GM21390 (cell line): ENCODE results near the gene AFAP1.
A peak's percentile ranks its signal among the peaks of the same experiment; 100 is the strongest.

Source experiments
- ATAC-seq: cut with Tn5 transposase; IDR thresholded peaks from one replicate; pipeline ENCODE4 v1.9.1; 2021; ENCODE audit not compliant: unreplicated experiment

The AFAP1 gene

DNA sequence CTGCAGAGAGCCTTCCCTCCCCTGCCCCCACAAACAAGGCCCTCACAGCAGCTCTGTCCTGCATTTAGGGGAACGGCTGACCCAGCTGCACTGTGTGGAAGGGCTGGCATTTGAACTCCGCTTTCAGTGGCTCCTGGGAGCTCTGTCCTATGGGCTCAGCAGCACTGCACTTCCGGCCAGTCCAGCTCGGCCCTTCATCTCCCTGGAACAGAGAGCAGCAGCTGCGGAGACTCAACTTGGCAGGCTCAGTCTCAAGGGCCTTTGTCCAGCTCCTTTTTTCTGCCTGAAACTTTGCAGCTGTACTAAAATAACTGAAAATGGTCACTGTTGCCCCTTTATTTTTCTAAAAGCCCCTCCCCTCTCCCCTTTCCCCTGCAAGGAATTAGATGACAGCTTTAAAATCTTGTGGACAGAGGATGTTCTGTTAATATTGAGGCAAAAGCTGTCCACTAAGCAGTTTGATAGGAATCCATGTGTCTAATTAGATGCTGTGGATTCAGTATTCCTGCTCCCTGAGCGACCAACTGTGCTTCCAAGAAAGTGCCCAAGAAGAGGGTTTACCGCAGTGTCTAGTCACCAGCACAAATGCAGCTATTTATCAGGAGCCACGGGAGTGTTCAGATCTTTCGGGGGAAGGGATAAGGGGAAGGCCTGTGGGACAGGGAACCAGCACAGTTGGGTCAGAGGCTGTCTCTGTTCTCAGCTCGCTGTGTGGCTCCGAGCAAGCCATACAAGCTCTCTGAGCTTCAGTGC lies 133.1 kb downstream of the AFAP1 start:
- no peak for ATAC-seq

DNA sequence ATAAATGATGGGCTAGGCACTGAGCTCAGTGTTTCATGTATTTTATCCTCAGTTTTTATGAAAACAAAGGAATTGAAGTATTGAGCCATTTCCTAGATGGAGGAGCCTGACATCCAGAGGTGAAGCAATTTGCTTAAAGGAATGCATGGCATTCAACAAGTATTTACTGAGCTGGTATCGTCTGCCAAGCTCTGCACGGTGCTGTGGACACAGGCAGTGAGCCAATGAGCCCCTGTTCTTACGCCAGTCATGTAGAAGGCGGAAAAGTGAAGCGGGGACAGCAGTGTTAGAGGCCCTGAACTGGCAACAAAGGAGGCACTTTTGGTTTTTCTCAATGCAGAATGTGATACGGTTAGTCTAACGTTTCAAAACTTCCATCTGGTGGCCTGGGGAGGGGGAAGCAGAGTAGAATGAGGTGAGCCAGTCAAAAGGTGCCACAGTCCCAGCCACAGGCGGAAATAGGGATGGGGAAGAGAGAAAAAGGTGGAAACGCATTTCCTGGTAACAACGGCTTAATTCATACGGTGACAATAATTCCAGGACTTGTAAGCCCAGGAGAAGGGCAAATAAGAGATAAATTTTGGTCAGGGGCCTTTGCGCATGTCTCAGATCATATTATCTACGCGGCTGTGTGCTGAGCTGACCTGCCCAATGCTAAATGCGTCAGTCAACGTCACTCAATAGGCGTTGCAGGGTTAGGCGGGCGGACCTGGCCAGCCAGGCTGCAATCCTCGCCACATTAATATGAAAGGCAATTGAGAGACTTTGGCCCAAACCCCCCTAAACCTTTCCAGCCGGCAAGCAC lies 133.9 kb downstream of the AFAP1 start:
- no peak for ATAC-seq

DNA sequence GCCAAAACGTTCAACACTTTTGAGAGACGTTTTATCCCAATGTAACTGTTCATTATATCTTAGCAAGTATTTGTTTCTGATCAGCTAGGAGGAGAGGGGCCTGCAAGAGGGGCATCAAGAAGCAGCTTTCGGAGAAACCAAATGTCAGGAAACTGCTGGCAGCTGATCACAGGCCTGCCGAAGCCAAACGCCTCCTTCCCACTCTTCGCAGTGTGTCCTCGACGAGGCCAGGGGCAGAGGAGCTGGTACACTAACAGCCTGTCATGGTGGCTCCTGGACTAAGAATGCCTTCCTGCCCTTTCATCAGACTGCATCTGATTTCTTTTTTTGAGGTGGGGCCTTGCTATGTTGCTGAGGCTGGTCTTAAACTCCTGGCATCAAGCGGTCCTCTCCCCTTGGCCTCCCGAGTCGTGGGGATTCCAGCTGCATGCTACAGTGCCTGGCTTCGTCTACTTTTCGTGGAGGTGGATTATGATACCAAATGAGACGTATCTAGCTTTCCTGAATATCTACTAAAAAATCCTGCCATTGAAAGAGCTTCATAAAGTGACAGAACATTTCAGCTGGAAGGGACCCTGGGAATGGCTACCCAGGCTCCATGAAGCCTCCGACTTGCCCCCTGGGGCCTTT lies 134.8 kb downstream of the AFAP1 start:
- no peak for ATAC-seq

DNA sequence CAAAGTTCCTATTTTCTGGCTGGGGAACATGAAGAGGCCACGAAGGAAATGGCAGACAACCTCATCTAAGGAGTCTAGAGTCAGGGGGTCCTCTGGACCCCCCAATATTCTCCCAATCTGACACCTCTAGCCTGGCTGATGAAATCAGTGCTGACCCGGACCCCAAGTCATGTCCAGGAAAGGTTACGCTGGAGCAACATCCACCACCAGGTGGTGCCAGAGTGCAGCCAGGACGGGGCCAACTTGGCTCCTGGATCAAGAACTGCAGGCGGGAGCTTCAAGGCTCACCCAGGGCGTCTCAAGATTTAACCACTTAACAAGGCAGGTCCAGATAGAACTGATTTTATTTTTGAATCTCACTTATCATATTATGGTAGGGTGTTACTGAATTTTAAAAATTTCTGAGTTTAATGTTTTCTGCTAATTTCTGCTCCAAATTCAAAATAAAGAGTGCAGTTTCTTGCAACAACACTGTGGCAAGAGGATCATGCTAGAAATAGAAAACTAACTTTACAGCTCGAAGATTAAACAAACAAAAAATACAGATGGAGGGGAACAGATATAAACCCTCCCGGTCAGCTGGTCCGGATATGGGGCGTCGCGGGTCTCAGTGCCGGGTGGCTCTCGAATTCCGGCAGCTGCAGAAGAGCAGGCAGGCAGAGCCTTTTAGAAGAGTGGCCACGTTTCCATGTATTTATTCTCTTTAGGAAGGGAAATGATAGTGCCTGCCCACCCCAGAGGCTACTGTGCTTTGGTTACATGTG lies 135.5 kb downstream of the AFAP1 start:
- no peak for ATAC-seq

DNA sequence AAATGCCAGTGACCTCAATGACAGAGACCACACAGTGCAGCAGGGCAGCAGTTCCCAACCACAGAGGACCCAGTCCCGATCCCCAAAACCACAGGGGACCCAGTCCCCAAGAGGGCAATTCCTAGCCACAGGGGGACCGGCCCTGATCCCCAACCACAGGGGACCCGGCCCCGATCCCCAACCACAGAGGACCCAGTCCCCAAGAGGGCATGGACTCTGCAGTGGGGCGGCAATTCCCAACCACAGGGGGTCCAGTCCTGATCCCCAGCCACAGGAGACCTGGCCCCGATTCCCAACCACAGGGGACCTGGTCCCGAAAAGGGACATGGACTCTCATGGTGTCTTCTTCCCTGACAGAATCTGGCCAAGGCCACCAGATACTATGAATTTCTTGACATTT lies 136.3 kb downstream of the AFAP1 start:
- ATAC-seq = no peak

DNA sequence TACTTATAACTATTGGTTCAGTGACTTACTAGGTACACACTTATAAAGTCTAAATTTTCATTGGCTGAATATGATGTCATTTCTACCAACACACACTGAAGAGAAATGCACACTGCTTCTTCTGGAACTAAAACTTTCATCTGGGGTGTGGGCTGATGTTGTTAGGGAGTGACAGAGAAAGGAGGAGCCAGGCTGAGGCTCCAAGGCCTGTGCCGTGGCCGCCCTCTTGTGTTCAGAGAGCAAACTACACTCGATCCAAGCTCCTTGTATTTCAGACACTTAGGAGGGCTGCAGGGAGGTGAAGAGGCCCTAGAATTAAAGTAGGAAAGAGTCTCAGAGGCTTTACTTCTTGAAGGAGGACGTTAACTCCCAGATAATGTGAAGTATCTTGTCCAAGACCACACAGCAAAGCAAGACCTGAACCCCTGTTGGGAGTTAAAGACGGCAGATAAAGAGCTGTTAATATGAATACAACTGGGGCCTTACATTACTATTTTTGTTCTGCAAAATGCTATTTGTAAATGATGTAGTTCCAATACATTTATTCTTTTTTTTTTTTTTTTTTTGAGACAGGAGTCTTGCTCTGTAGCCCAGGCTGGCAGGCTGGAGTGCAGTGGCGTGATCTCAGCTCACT lies 137.5 kb downstream of the AFAP1 start:
- ATAC-seq = peak; percentile 90

DNA sequence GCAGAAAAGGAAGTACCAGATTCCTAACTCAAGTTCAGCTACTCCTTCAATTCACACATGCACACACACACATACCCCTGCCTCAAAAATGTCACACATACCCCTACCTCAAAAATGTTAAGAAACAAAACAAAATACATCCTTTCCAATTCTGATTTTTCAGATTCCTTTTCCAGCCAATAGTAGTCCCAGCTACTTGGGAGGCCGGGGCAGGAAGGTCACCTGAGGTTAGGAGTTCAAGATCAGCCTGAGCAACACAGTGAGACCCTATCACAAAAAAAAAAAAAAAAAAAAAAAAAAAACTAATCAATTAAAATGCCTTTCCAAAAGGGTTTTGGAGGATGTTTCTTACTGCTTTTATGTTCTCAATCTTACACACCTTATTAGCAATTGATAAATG lies 138.0 kb downstream of the AFAP1 start:
- no peak for ATAC-seq

DNA sequence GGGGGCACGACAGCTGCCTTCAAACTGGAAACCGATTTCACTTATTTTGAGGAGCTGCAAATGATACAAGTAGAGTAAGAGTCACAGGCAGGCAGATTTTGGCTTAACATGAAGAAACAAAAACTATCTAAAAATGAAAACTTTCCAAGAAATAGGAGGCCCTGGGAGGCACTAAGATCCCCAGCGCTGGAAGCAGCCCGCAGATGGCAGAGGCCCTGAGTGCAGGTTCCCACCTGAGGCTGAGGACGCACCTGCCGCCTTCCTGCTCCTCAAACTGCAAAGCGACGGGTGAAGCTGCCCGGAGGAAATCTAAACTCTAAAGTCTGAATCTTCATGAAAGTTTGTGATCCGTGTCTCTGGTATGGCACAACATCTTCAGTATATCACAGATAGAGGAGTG lies 138.7 kb downstream of the AFAP1 start:
- ATAC-seq = no peak

DNA sequence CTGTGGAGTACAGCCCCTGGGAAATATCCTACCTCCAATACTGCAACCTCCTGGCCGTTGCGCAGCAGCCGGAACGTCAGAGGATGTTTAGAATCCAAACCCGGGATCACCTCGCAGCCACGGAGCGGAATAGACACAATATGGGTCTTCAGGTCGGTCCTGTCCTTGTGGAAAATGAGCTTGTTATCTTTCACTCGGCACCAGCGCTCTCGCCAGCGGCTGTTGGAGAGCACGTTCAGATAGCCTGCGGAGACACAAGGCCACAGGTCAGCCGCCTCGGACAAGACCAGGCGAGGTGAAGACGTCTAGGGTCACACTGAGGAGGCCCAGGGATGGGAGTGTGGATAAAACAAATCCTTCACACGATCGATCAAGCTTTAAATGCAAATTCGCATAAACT lies 139.3 kb downstream of the AFAP1 start:
- no peak for ATAC-seq

DNA sequence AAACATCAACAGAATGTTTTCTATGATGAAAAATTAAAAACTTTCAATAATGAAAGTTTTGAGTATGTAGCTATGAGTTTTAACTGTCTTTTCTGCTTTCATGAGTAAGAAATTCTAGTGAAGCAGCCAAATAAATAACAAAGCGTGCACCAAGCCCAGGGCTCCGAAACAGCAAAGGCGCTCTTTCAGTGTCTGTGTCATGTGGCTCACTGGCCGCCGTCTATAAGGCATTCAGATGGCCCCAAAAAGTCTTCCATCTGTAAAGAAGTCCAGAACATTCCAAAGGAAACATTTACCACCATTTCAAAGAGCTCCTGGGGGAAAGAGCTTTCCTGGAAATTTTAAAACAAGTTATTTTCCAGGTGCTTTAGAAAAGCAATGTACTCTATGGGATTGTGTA lies 139.9 kb downstream of the AFAP1 start:
- no peak for ATAC-seq

DNA sequence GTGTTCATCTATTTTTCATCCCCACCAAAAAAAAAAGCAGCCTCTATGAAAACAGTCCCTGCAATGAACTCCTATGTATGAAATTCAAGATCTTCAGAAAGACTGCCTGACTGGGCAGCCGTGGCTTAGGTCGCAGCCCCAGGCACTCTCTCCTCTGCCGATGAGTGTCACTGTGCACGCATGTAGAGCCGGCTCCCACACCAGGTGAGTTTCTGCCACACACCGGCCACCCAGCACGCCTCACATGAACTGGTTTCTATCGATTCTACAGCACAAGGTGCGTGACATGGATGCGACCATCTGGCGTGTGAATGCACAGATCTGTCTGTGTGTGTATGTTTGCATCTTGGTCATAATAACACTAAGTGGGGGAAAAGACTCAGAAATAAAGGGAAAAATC lies 140.4 kb downstream of the AFAP1 start:
- ATAC-seq = no peak

DNA sequence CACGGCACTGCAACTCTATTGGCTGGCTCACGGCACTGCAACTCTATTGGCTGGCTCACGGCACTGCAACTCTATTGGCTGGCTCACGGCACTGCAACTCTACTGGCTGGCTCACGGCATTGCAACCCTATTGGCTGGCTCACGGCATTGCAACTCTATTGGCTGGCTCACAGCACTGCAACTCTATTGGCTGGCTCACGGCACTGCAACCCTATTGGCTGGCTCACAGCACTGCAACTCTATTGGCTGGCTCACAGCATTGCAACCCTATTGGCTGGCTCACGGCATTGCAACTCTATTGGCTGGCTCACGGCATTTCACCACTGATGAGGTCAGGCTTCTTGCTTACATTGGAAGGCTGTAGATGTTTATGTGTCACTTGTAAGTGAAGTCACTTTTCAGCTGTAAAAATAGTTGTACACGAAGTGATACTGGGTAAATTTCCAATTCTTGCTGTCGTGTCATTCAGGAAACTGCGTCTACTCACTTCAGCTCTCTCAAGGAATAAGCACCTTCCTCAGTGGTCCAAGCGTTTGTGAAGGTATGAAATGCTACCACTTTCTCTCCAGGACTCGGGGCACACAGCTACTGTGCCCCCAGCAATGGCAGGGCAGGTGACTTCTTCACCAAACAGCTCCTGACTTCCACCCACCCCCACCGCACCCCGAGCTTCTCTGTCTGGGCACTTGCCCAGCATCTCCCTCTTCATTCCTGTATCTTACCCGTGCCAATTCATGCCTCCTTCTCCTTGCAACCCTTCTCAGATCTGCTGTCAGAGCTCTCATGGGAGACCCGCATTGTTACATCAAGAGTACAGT lies 141.3 kb downstream of the AFAP1 start:
- no peak for ATAC-seq

DNA sequence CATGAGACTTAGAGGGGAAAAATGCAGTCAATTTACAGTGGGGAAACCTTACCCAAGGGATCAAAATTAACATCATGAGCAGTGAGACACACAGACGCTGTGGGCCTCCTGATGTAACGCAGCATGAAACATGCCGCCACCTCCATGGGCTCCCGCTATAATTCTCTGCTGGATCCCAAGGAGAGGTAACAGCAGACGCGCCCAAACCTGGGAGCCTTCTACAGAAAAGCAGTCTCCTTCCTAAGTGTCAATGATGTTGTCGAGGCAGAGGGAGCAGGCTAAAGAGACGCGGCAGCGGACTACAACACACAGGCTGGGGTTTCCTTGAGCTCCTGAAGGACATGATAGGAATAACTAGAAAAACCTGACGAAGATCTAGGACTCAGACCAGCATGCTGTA lies 142.3 kb downstream of the AFAP1 start:
- ATAC-seq = no peak

DNA sequence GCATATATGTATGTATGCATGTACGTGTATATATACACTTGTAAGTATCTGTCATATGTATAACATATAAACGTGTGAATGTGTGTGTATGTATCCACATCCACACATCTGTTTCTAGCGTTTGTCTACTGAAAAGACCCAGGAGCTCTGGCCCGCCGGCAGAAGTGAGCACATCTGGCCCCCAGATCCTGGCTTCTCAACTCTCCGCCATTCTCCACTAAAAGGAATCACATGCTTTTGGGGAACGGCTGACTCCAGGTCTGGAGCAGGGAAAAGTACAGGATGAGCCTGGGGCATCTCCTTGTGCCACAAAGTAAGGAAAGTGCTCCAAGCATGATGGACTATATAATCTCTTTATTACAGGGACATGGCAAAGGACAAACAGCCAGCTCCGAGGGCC lies 143.7 kb downstream of the AFAP1 start:
- ATAC-seq = no peak

DNA sequence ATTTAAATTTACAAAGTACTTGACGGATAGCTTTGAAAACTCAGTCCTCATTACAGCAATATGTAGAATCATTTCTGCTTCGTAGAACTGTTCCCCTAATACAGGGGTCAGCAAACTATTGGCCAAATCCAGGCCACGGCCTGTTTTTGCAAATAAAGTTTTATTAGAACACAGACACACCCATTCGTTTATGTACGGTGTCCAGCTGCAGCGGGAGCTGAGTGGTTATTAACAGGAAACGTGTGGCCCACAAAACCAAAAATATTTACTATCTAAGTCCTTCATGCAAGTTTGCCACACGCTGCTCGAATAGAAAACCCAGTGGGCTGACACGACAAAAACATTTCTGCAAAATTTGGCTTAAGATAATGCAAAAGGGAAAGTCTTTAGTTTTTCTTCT lies 146.5 kb downstream of the AFAP1 start:
- ATAC-seq = no peak

DNA sequence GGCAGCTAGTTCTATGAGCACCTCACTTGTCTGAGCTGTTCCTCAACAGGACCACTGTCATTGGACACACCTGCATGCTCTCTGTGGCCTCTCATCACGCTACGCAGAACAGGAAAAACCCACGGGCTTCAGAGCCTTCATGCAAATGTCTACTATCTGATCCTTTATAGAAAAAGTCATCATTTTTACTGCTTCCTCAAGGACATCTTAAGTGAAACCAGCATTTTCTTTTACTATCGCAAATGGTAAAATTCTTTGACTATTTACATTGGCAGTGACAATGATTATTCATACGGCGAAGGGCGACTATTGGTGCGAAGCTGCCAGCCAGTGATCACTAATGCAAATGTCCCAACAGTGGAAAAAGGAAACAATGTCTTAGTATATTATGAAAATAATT lies 147.0 kb downstream of the AFAP1 start:
- no peak for ATAC-seq

DNA sequence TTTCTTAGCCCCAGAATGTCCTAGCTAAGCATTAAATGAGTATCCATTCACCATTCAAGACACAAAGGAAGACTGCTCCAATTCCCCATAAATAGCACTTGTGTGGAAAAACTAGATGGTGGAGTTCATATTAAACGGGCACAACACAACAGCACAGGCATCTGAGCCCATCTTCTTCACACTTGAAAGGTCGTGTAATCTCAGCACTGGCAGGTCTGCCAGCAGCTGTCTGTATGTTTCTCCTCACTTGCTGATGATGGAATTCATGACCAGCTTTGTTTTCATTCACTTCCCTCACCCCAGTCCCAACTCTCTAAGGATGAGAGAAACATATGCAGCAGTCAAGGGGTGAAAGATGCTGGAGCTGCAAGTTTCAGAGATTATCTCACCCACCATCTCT lies 148.7 kb downstream of the AFAP1 start:
- no peak for ATAC-seq

DNA sequence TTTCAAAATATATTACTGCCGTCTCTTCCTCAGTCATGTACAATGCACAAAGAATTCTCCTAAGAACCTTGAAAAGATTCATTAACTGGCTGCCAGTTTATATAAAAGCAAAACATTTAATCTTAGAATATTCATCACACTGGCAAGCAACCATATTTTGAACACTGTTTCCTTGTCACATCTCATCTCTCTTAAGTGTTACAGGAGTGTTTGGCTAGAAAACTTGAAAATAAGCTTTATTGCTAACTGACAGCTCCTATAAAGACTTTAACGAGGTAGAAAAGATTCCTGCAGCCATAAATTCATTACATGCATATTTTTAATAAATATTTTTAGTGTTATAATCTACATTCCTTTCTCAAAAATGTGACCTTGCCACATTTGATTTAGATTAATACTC lies 149.6 kb downstream of the AFAP1 start:
- ATAC-seq = no peak

DNA sequence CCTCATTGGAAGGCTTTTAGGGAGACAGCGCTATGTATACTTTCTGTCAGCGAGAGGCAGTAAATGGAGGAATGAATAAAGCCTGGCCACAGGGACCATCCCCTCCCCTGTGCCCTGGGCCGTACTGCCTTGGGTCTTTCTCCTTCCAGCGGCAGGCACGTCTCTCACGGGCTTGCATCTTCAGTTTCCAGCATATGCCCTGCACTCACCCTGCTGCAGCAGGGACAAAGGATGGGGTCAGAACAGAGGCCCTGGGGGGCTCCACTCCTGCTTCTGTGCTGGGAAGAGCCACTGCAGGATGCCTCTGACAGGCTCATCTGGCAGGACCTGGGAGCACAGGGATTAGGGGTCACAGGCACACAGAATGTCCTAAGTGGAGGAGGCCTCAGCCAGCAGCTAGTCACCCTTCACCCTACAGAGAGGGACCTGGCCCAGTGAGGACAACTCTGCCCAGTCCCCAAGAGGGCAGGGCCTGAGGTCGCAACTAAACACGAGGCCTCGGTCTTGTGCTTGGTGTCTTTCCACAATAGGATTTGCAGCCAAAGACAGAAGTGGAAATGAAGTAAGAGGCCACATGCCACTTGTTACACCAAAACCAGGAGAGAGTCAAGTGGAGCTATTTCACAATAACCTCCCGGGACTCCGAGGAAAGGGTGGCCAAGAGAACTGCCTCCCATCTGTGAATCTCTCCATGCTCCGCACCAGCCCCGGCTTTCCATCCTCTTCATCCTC lies 150.8 kb downstream of the AFAP1 start:
- no peak for ATAC-seq
